DND-41 (cell line): ENCODE data around the gene TBC1D22A.

ENCODE experiments used
- EZH2 ChIP-seq: IDR thresholded peaks from 3 replicates; pipeline ENCODE4 v1.6.1; 2012; ENCODE audit warnings: borderline replicate concordance, low read depth, mild to moderate bottlenecking, moderate library complexity, low read length, inconsistent platforms; ENCODE audit not compliant: severe bottlenecking
- TF ChIP-seq, protein P1 (sequence below): IDR thresholded peaks from 2 replicates; pipeline ENCODE4 v1.5.1; 2012; ENCODE audit warnings: borderline replicate concordance, low read length, moderate library complexity, mild to moderate bottlenecking; ENCODE audit not compliant: poor library complexity, severe bottlenecking; ENCODE audit errors: extremely low read depth

DNA sequence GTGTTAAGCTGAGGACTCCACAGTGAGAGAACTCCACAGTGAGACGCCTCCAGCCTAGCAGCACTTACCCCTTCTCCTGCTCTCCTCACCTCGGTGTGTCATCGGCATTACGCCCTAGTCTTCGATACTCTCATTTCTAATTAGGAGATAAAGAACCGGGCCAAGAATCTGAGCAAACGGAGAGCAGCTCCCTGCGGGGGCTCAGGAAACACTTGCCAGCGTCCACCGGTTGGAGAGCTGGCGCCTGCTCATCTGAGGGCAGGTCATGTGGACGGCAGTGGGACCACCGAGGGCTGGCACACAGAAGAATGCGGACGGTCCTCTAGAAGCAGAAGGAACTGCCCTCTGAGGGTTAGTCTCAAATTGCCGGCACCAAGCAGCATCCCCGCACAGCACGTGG, 37.4 kb upstream of the TBC1D22A start:
- no peak for TF ChIP-seq EZH2
- TF ChIP-seq, protein P1, sequence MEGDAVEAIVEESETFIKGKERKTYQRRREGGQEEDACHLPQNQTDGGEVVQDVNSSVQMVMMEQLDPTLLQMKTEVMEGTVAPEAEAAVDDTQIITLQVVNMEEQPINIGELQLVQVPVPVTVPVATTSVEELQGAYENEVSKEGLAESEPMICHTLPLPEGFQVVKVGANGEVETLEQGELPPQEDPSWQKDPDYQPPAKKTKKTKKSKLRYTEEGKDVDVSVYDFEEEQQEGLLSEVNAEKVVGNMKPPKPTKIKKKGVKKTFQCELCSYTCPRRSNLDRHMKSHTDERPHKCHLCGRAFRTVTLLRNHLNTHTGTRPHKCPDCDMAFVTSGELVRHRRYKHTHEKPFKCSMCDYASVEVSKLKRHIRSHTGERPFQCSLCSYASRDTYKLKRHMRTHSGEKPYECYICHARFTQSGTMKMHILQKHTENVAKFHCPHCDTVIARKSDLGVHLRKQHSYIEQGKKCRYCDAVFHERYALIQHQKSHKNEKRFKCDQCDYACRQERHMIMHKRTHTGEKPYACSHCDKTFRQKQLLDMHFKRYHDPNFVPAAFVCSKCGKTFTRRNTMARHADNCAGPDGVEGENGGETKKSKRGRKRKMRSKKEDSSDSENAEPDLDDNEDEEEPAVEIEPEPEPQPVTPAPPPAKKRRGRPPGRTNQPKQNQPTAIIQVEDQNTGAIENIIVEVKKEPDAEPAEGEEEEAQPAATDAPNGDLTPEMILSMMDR, result no peak
